GM12801 (cell line): ENCODE results near the gene GRIA3.

Source experiments
- CTCF ChIP-seq: IDR thresholded peaks from one replicate; pipeline ENCODE4 v1.5.1; 2011; ENCODE audit warnings: control low read depth; ENCODE audit not compliant: insufficient read length; ENCODE audit errors: extremely low read depth

GRIA3 gene

GRCh38 chrX:123190096-123190495, 6.0 kb downstream of the GRIA3 start:
- no peak for TF ChIP-seq CTCF

DNA sequence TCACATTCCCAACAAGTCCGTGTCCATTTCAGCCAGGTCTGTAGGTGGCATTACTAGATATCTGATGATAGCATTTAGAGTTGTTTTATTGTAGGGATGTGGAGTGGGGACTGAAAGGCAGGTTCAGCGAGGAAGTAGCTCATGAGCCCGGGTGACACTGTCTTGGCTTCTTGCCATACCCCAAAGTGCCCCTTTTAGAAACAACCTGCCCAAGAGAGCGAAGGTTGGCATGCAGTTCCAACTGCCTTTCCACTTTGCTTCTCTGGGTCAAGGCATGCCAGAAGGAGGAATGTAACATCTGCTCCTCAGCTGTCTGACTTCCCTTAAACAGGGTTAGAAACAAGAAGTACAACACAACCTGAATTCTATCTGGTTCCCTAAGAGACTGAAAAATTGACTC, 9.0 kb downstream of the GRIA3 start:
- TF ChIP-seq CTCF: no peak

- no peak for TF ChIP-seq CTCF
Observed at GRCh38 chrX:123199338-123199737, 15.3 kb downstream of the GRIA3 start.

GRCh38 chrX:123201720-123202119, 17.6 kb downstream of the GRIA3 start:
- TF ChIP-seq CTCF: no peak

DNA sequence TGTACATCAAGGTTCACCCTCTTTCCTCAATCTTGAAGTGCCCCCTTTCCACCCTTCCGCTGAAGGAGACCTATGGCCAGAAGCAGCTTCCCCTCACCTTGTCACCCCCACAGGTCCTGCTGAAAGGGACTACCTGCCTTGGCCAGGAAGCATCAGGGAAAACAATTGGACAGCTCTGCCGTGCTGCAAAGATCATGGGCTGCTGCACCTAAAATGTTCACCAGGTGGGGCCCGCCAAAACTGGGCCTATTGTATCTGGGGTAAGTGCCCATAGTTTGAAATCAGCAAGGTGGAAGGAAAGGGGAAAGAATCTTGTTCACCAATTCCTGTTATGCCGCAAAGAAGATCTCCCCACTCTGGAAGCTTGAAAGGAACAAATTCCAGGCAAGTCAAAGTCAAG, 18.4 kb downstream of the GRIA3 start:
- no peak for TF ChIP-seq CTCF

- TF ChIP-seq CTCF: no peak
Observed at GRCh38 chrX:123203772-123204171, 19.7 kb downstream of the GRIA3 start.

DNA sequence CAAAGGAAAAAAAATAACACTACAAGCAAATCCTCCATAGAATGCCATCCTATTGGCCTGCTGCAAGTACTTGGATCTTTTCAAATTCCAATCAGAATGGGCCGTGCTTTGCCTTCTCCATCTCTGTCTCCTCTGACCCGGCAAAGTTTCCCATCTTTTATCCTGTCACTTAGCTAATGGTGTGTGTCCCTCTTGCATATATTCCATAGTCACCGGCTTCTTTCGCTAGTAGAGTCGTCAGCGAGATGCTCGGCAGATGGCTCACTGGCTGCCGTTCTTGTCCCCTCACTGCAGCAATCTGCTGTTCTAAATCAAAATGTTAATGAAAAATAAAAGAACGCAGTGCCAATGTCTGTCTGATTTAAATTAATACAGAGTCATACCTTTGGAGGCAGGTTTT, 22.1 kb downstream of the GRIA3 start:
- no peak for TF ChIP-seq CTCF

- TF ChIP-seq CTCF: no peak
Observed at GRCh38 chrX:123210252-123210651, 26.2 kb downstream of the GRIA3 start.
